Endothelial cell (in vitro differentiated cells): ENCODE results near the gene HOXD12. TPM values are rescaled to one million over a fixed set of nuclear protein-coding genes. Genes with fewer than 3 reads are reported as not detected.

Experiments used
- DNase-seq: peaks from one replicate; pipeline ENCODE4 v3.0.0; 2021; ENCODE audit warnings: low spot score
- H3K27ac Mint-ChIP-seq: one replicate; pipeline ENCODE4 v1.8.0; 2021; ENCODE audit warnings: mixed read lengths, inconsistent platforms; ENCODE audit not compliant: unreplicated experiment
- H3K27me3 Mint-ChIP-seq: one replicate; pipeline ENCODE4 v1.8.0; 2021; ENCODE audit warnings: mild to moderate bottlenecking, moderate library complexity, mixed read lengths, inconsistent platforms; ENCODE audit not compliant: unreplicated experiment
- H3K36me3 Mint-ChIP-seq: one replicate; pipeline ENCODE4 v1.8.0; 2021; ENCODE audit warnings: mild to moderate bottlenecking, low read depth, mixed read lengths, inconsistent platforms; ENCODE audit not compliant: unreplicated experiment
- H3K4me1 Mint-ChIP-seq: one replicate; pipeline ENCODE4 v1.8.0; 2021; ENCODE audit warnings: mild to moderate bottlenecking, mixed read lengths, inconsistent platforms; ENCODE audit not compliant: unreplicated experiment
- H3K4me3 Mint-ChIP-seq: one replicate; pipeline ENCODE4 v1.8.0; 2021; ENCODE audit warnings: mild to moderate bottlenecking, mixed read lengths, inconsistent platforms; ENCODE audit not compliant: unreplicated experiment
- H3K9me3 Mint-ChIP-seq: one replicate; pipeline ENCODE4 v1.8.0; 2021; ENCODE audit warnings: mixed read lengths, inconsistent platforms; ENCODE audit not compliant: unreplicated experiment
- total RNA-seq: library from RNA; stranded (reverse); fragmentation: NEBNext Ultra II Directional; extraction: Animal tissue kit (Norgen Biotek cat#: 25700); gene quantifications from one replicate; pipeline ENCODE4 v1.2.1, GENCODE V29; 2021; ENCODE audit not compliant: unreplicated experiment
- TF ChIP-seq, protein P1 (sequence below): fragments of 200-600 bp; sonication (generic); IDR thresholded peaks from one replicate; pipeline ENCODE4 v1.5.0; 2021; ENCODE audit warnings: antibody characterized with exemption; ENCODE audit not compliant: unreplicated experiment

Gene HOXD12
- total RNA-seq, 1 donor from 2014 or later = not detected

DNA sequence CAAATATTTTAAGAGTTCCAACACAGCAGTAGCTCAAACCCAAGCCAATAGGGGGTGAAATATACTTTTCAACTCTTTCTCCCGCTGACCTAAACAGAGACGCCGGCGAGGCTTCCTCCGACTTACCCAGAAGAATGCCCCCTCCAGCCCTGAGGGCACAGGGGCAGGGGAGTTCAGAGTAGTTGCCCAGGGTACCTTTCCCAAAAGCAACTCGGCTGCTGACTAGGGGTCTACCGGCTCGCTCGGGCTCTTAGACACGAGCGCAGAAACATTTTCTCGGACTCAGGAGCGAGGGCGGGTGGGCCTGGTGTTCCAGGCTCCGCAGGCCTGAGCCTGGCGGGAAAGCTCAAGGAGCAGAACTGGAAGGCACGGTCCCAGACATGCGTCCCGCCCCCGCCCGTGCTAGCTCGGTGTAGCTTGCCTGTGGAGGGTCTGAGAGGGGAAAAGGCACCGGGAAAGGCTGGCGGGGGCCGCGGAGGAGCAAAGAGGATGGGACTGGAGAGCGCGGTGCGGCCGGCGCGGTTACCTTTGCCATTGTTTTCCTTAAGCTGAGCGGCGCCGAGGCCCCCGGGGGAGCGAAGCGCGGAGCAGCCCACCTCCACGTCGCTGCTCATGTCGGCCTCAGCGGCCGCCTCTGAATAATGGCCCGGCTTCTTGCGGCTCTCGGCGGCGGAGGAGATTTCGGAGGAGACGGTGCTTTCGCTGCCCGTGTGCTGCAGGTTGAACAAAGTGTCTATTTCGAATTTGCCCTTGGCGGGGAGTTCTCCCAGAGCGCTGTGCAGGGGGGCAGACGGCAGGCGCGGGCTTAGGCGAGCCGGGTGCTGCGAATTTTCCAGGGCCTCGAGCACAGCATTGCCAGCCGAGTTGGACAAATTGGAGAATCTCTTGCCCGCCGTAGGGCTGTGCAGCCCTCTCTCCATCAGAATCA, 16.5 kb upstream of the HOXD12 start:
- Mint-ChIP-seq H3K4me1 (peaks cover 32% of the 10 kb centered on the region), H3K27me3 (peaks cover 53% of the 10 kb centered on the region), H3K36me3 (peaks cover 4% of the 10 kb centered on the region), H3K27ac (no peak overlapping the region), H3K4me3 (no peak overlapping the region), H3K9me3 (no peaks in the 10 kb centered on the region)
- TF ChIP-seq, protein P1, sequence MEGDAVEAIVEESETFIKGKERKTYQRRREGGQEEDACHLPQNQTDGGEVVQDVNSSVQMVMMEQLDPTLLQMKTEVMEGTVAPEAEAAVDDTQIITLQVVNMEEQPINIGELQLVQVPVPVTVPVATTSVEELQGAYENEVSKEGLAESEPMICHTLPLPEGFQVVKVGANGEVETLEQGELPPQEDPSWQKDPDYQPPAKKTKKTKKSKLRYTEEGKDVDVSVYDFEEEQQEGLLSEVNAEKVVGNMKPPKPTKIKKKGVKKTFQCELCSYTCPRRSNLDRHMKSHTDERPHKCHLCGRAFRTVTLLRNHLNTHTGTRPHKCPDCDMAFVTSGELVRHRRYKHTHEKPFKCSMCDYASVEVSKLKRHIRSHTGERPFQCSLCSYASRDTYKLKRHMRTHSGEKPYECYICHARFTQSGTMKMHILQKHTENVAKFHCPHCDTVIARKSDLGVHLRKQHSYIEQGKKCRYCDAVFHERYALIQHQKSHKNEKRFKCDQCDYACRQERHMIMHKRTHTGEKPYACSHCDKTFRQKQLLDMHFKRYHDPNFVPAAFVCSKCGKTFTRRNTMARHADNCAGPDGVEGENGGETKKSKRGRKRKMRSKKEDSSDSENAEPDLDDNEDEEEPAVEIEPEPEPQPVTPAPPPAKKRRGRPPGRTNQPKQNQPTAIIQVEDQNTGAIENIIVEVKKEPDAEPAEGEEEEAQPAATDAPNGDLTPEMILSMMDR = no peak
- DNase-seq = peak; percentile 27

DNA sequence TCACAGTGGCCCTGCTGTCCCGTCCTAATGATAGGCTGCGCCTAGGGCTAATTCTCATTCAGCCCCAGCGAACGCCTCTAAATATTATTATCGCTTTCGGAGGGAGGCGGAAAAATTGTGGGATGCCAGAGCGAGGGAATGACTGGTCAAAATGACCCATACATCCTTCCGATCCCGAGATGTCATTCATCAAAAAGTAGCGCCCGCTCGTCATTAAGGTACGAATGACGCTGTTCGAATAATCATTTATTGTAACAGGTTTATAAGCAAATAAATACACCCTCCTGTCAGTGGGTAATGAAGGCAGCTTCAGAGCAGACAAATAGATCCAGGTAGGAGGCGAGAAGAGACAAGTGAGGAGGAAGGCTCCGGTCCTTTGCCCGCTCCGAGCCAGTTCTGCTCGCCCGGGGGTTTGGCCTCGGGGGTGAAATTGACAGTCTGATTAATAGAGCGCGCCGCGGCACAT, 15.8 kb upstream of the HOXD12 start, which contains the start of gene EVX2:
EVX2 (minus strand) TSS at position 167 of the 466 bp plus-strand sequence. CDS start 186 bp downstream, outside the sequence.
- DNase-seq = peak; percentile 8
- Mint-ChIP-seq H3K27me3 (peaks cover 52% of the 10 kb centered on the region), H3K4me1 (peaks cover 32% of the 10 kb centered on the region), H3K4me3 (no peak within 1 kb of the TSS), H3K9me3 (no peaks in the 10 kb centered on the region), H3K36me3 (peaks cover 4% of the 10 kb centered on the region), H3K27ac (no peak within 1 kb of the TSS)
- TF ChIP-seq, protein P1 = no peak

DNA sequence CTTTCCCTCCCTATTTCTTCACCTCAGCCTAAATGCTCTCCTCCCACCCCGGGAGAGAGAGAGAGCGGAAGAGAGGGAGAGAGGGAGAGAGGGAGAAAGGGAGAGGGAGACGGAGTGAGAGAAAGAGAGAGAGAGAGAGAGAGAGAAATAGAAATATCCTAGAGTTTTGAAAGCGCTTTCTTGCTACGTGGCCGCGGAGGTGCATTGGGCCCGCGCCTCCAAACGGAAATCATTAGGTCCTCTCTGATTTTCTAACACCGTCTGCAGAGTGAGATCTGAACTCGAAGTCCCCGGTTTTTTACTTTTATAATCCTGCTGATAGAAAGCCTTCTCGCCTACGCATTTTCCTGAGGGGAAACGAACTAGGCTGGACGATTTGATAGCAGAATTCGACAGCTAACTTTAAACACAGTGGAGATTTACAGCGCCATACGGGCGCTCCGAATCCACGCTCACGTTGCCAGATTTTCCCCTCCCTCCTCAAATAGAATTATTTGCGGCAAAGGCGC, 14.9 kb upstream of the HOXD12 start:
- DNase-seq = no peak
- Mint-ChIP-seq H3K27ac (no peak overlapping the region), H3K4me3 (no peak overlapping the region), H3K4me1 (peaks cover 25% of the 10 kb centered on the region), H3K9me3 (no peaks in the 10 kb centered on the region), H3K36me3 (peaks cover 4% of the 10 kb centered on the region), H3K27me3 (peaks cover 45% of the 10 kb centered on the region)
- TF ChIP-seq, protein P1 = no peak

DNA sequence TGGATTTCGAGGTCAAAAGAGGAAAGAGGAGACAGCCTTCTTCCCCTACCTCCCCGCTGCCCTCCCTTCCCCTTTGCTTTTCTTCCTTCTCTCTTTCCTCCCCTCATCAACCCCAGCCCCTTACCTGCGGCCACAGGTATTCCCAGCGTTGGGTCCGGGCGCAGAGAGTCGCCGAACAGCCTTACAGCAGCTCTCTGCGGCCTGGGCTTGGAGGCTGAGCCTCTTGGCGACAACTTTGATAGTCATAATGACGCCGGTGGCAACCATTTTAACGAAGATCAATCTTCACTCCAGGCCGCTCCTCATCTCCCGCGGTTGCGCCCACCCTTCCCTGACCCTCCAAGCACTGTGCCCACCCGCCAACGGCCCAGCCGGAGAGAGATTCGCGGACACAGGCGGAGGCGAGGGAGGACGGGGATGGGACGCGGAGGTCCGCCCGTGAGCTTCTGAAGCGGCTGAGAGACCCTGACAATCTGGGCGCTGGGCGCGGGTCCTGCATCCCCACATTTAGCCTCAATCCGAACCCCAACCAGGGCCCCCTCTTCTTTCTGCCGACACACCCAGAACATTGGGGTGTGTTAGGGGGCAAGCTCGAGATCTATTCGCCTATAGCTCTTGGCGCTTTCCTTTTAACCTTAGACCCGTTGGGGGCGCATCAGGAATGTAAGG, 14.3 kb upstream of the HOXD12 start:
- peaks cover 25% of the 10 kb centered on the region for H3K4me1 Mint-ChIP-seq
- peaks cover 4% of the 10 kb centered on the region for H3K36me3 Mint-ChIP-seq
- TF ChIP-seq, protein P1 = no peak
- no peak overlapping the region for H3K27ac Mint-ChIP-seq
- peak; percentile 15 for DNase-seq
- peak overlapping the region; percentile 67 for H3K4me3 Mint-ChIP-seq
- H3K27me3 Mint-ChIP-seq = peaks cover 45% of the 10 kb centered on the region
- no peaks in the 10 kb centered on the region for H3K9me3 Mint-ChIP-seq
